ENCODE results near the gene FBXL7.

The FBXL7 gene

GRCh38 chr5:15499528-15500324 is at the start of gene FBXL7:
Gene FBXL7, plus strand, starts transcription at chr5:15500180.
- DNase-seq: no peak

GRCh38 chr5:15450473-15450872 is 49.5 kb upstream of the FBXL7 start:
- DNase-seq: no peak

- DNase-seq: no peak
These were observed 49.0 kb upstream of the FBXL7 start for GRCh38 chr5:15450949-15451348.

GRCh38 chr5:15452030-15452429 is 48.0 kb upstream of the FBXL7 start:
- no peak for DNase-seq

- no peak for DNase-seq
These were observed 47.2 kb upstream of the FBXL7 start for GRCh38 chr5:15452781-15453180.

- no peak for DNase-seq
These were observed 40.8 kb upstream of the FBXL7 start for GRCh38 chr5:15459200-15459599.

- no peak for DNase-seq
These were observed 36.6 kb upstream of the FBXL7 start for GRCh38 chr5:15463231-15463980.

- no peak for DNase-seq
These were observed 27.9 kb upstream of the FBXL7 start for GRCh38 chr5:15472116-15472515.

- no peak for DNase-seq
These were observed 25.7 kb upstream of the FBXL7 start for GRCh38 chr5:15474143-15474719.

- no peak for DNase-seq
These were observed 24.6 kb upstream of the FBXL7 start for GRCh38 chr5:15475367-15475766.

- no peak for DNase-seq
These were observed 23.0 kb upstream of the FBXL7 start for GRCh38 chr5:15476977-15477376.

- DNase-seq: no peak
These were observed 19.5 kb upstream of the FBXL7 start for GRCh38 chr5:15480436-15480835.

- DNase-seq: no peak
These were observed 16.5 kb upstream of the FBXL7 start for GRCh38 chr5:15483351-15484097.

- DNase-seq: no peak
These were observed 12.8 kb upstream of the FBXL7 start for GRCh38 chr5:15487228-15487627.

- no peak for DNase-seq
These were observed 10.3 kb upstream of the FBXL7 start for GRCh38 chr5:15489571-15490235.

GRCh38 chr5:15492545-15492944 is 7.4 kb upstream of the FBXL7 start:
- no peak for DNase-seq

- DNase-seq: no peak
These were observed 6.5 kb upstream of the FBXL7 start for GRCh38 chr5:15493501-15493900.

GRCh38 chr5:15495026-15495425 is 5.0 kb upstream of the FBXL7 start:
- no peak for DNase-seq

GRCh38 chr5:15496886-15497285 is 3.1 kb upstream of the FBXL7 start:
- DNase-seq: no peak

GRCh38 chr5:15500325-15501001 is 483 bp downstream of the FBXL7 start:
- DNase-seq: no peak

- no peak for DNase-seq
These were observed 1.3 kb downstream of the FBXL7 start for GRCh38 chr5:15501091-15501791.

Measured in stimulated activated CD8-positive, alpha-beta memory T cell treated with anti-CD3 and anti-CD28 coated beads, Interleukin-4, amount 100 ng/mL, for 48 hours (primary cell).